Measurements from ENCODE around the gene MRPL9. TPM values are rescaled to one million over a fixed set of nuclear protein-coding genes. Genes with fewer than 3 reads are reported as not detected.

Gene MRPL9
- polyA plus RNA-seq, 1 donor, result 69.5 TPM

GRCh38 chr1:151711044-151711800 lies 52.1 kb downstream of the MRPL9 start:
- no peak for DNase-seq (ENCODE audit: low read depth)

GRCh38 chr1:151710187-151710840 lies 53.0 kb downstream of the MRPL9 start:
- no peak for DNase-seq (ENCODE audit: low read depth)

Other genes with a start within 250 kb of the MRPL9 start
- 9.5 TPM for gene TUFT1, start 223.2 kb downstream of the MRPL9 start, polyA plus RNA-seq (ENCODE audit: insufficient read length)
- 18.9 TPM for gene SNX27, start 151.4 kb downstream of the MRPL9 start, polyA plus RNA-seq (ENCODE audit: insufficient read length)
- 1.2 TPM for gene CELF3, start 46.7 kb downstream of the MRPL9 start, polyA plus RNA-seq (ENCODE audit: insufficient read length)
- gene RIIAD1, start 42.0 kb downstream of the MRPL9 start, polyA plus RNA-seq (ENCODE audit: insufficient read length), result 0.63 TPM
- 4.0 TPM for gene TDRKH, start 27.0 kb upstream of the MRPL9 start, polyA plus RNA-seq (ENCODE audit: insufficient read length)
- gene LINGO4, start 41.9 kb upstream of the MRPL9 start, polyA plus RNA-seq (ENCODE audit: insufficient read length), result 0.47 TPM
- 10.8 TPM for gene RORC, start 68.3 kb upstream of the MRPL9 start, polyA plus RNA-seq (ENCODE audit: insufficient read length)
- 0.23 TPM for gene C2CD4D, start 76.3 kb upstream of the MRPL9 start, polyA plus RNA-seq (ENCODE audit: insufficient read length)
- gene THEM5, start 90.2 kb upstream of the MRPL9 start, polyA plus RNA-seq (ENCODE audit: insufficient read length), result 0.56 TPM
- gene THEM4, start 146.0 kb upstream of the MRPL9 start, polyA plus RNA-seq (ENCODE audit: insufficient read length), result 16.1 TPM
- gene S100A10, start 230.4 kb upstream of the MRPL9 start, polyA plus RNA-seq (ENCODE audit: insufficient read length), result 169 TPM

Measured in forelimb muscle (tissue), 1 donor.